Prostate gland (tissue), 2 donors: Measurements from ENCODE around the gene KRTAP10-1.

Source experiments
- POLR2A ChIP-seq: fragments of 450-650 bp; IDR thresholded peaks from one replicate; pipeline ENCODE4 v1.6.1; 2016; ENCODE audit warnings: antibody characterized with exemption, mild to moderate bottlenecking
- POLR2AphosphoS5 ChIP-seq: sonication (generic); formaldehyde crosslinking; IDR thresholded peaks from one replicate; pipeline ENCODE4 v1.6.1; 2017; ENCODE audit warnings: antibody characterized with exemption
- TF ChIP-seq, protein P1 (sequence below), 4 experiments: fragments of 200-600 bp in 2 of 4; fragments of 450-650 bp in 2 of 4; sonication (generic) in 2 of 4; IDR thresholded peaks; 1 replicate in 3 of 4; 2 replicates in 1 of 4; pipeline ENCODE4 v1.5.1; 2016 to 2019; ENCODE audit warnings: antibody characterized with exemption in 4 of 4, mild to moderate bottlenecking in 2 of 4, moderate library complexity in 2 of 4

DNA sequence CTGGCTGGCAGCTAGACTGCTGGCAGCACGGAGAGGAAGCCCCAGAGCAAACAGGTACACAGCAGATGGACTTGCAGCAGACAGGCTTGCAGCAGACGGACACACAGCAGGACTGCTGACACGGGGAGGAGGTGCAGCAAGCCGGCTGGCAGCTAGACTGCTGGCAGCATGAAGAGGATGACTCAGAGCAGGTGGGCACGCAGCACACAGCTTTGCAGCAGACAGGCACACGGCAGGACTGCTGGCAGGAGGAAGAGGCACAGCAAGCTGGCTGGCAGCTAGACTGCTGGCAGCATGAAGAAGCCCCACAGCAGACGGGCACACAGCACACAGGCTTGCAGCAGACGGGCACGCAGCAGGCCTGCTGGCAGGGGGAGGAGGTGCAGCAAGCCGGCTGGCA, 10.8 kb upstream of the KRTAP10-1 start:
- TF ChIP-seq, protein P1, sequence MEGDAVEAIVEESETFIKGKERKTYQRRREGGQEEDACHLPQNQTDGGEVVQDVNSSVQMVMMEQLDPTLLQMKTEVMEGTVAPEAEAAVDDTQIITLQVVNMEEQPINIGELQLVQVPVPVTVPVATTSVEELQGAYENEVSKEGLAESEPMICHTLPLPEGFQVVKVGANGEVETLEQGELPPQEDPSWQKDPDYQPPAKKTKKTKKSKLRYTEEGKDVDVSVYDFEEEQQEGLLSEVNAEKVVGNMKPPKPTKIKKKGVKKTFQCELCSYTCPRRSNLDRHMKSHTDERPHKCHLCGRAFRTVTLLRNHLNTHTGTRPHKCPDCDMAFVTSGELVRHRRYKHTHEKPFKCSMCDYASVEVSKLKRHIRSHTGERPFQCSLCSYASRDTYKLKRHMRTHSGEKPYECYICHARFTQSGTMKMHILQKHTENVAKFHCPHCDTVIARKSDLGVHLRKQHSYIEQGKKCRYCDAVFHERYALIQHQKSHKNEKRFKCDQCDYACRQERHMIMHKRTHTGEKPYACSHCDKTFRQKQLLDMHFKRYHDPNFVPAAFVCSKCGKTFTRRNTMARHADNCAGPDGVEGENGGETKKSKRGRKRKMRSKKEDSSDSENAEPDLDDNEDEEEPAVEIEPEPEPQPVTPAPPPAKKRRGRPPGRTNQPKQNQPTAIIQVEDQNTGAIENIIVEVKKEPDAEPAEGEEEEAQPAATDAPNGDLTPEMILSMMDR (IDR thresholded peaks at IDR 0.05), result no peak
- TF ChIP-seq POLR2A (no peak), POLR2AphosphoS5 (no peak)
